H1 (cell line): ENCODE measurements around the gene PSME2. TPM values are rescaled to one million over a fixed set of nuclear protein-coding genes. Genes with fewer than 3 reads are reported as not detected.

ENCODE experiments used
- CTCF ChIA-PET: fragments of 300-600 bp; sonication (Branson Sonifier 250); formaldehyde crosslinking; loops from one replicate; lab custom pipeline; 2021; ENCODE audit not compliant: partially characterized antibody; lab: Charles Lee
- POLR2A ChIA-PET: fragments of 300-600 bp; sonication (Branson Sonifier 250); formaldehyde crosslinking; loops from one replicate; lab custom pipeline; 2021; ENCODE audit warnings: inconsistent platforms; ENCODE audit not compliant: partially characterized antibody; lab: Charles Lee
- DNase-seq, 2 experiments: peaks; one replicate each; pipeline versions ENCODE4 v3.0.0 to v3.0.0-alpha.2; 2010 to 2022; ENCODE audit warnings: low spot score in 2 of 2, low read depth in 1 of 2, mixed read lengths in 1 of 2
- FAIRE-seq: peaks from 2 replicates; lab custom pipeline; 2011; peaks lifted over from hg19 to GRCh38; lab: Jason Lieb, UNC
- H2AFZ ChIP-seq: 2 replicates; pipeline ENCODE4 v1.8.1; 2012; ENCODE audit warnings: low read length, inconsistent platforms
- H2AK5ac ChIP-seq: 2 replicates; pipeline ENCODE4 v1.6.1; 2013; ENCODE audit warnings: low read depth, low read length
- H2BK120ac ChIP-seq: replicated peaks from 2 replicates; pipeline ENCODE3; 2013; ENCODE audit warnings: low read depth, low read length, inconsistent platforms
- H2BK12ac ChIP-seq: 2 replicates; pipeline ENCODE4 v1.6.1; 2013; ENCODE audit warnings: low read depth, low read length
- H2BK15ac ChIP-seq: 2 replicates; pipeline ENCODE4 v1.6.1; 2013; ENCODE audit warnings: low read length
- H2BK20ac ChIP-seq: 2 replicates; pipeline ENCODE4 v1.6.1; 2013; ENCODE audit warnings: low read length
- H2BK5ac ChIP-seq: 2 replicates; pipeline ENCODE4 v1.6.1; 2013; ENCODE audit warnings: low read depth, low read length
- H3K14ac ChIP-seq: 2 replicates; pipeline ENCODE4 v1.6.1; 2013; ENCODE audit warnings: inconsistent platforms; ENCODE audit not compliant: insufficient read length
- H3K18ac ChIP-seq: 2 replicates; pipeline ENCODE4 v1.6.1; 2013; ENCODE audit warnings: low read length; ENCODE audit errors: extremely low read depth
- H3K23ac ChIP-seq: 2 replicates; pipeline ENCODE4 v1.6.1; 2013; ENCODE audit warnings: inconsistent platforms; ENCODE audit not compliant: insufficient read length
- H3K23me2 ChIP-seq: 2 replicates; pipeline ENCODE4 v1.6.1; 2013; ENCODE audit warnings: low read depth, low read length
- H3K27ac ChIP-seq: 2 replicates; pipeline ENCODE4 v1.6.1; 2011; ENCODE audit warnings: low read depth, low read length, inconsistent platforms
- H3K27me3 ChIP-seq, 4 experiments: replicated peaks in 1 of 4; 1 replicate in 1 of 4; 2 replicates in 3 of 4; pipeline versions ENCODE4 v1.6.1 to v1.8.1; 2011 to 2013; ENCODE audit warnings: low read length in 3 of 4, mild to moderate bottlenecking in 3 of 4, inconsistent platforms in 2 of 4, mixed read lengths in 2 of 4, moderate library complexity in 1 of 4; ENCODE audit not compliant: control insufficient read depth in 3 of 4, insufficient read depth in 3 of 4; ENCODE audit errors: extremely low read depth in 1 of 4
- H3K36me3 ChIP-seq, 4 experiments: 2 replicates each; pipeline versions ENCODE4 v1.6.1 to v1.8.1; 2011 to 2013; ENCODE audit warnings: mild to moderate bottlenecking in 4 of 4, low read length in 3 of 4, moderate library complexity in 2 of 4, control low read depth in 1 of 4, inconsistent platforms in 1 of 4; ENCODE audit not compliant: insufficient read depth in 4 of 4, control insufficient read depth in 2 of 4
- H3K4ac ChIP-seq: replicated peaks from 2 replicates; pipeline ENCODE3; 2013; ENCODE audit warnings: low read length, low read depth, mixed read lengths, inconsistent platforms; ENCODE audit not compliant: insufficient read length
- H3K4me1 ChIP-seq, 4 experiments: replicated peaks in 1 of 4; 1 replicate in 1 of 4; 2 replicates in 3 of 4; pipeline versions ENCODE4 v1.6.1 to v1.8.1; 2011 to 2013; ENCODE audit warnings: low read length in 3 of 4, inconsistent platforms in 2 of 4, mixed read lengths in 1 of 4; ENCODE audit not compliant: insufficient read depth in 4 of 4, control insufficient read depth in 3 of 4
- H3K4me2 ChIP-seq, 2 experiments: 2 replicates each; pipeline versions ENCODE4 v1.6.1 to v1.8.1; 2011 to 2013; ENCODE audit warnings: low read depth in 2 of 2, low read length in 2 of 2, control low read depth in 1 of 2, inconsistent platforms in 1 of 2, mild to moderate bottlenecking in 1 of 2; ENCODE audit not compliant: insufficient read depth in 1 of 2
- H3K4me3 ChIP-seq, 4 experiments: fragments of 200-600, 300-600 bp in 1 of 4; sonication (generic), shearing (Covaris generic), sonication (Bioruptor Twin) in 1 of 4; 2 replicates each; pipeline versions ENCODE4 v1.5.1 to v1.8.1; 2011 to 2016; ENCODE audit warnings: low read length in 4 of 4, low read depth in 3 of 4, control low read depth in 2 of 4, inconsistent platforms in 2 of 4, mild to moderate bottlenecking in 2 of 4, mixed read lengths in 1 of 4, moderate library complexity in 1 of 4; ENCODE audit not compliant: insufficient read depth in 2 of 4; ENCODE audit errors: extremely low read depth in 1 of 4
- H3K56ac ChIP-seq: replicated peaks from 2 replicates; pipeline ENCODE3; 2013; ENCODE audit warnings: low read depth, mild to moderate bottlenecking, mixed read lengths, low read length, inconsistent platforms; ENCODE audit not compliant: insufficient read length
- H3K79me1 ChIP-seq: 2 replicates; pipeline ENCODE4 v1.6.1; 2013; ENCODE audit warnings: low read depth, low read length, control low read depth
- H3K79me2 ChIP-seq, 2 experiments: 2 replicates each; pipeline versions ENCODE4 v1.6.1 to v1.8.1; 2012 to 2013; ENCODE audit warnings: low read length in 2 of 2, mild to moderate bottlenecking in 2 of 2, inconsistent platforms in 1 of 2; ENCODE audit not compliant: insufficient read depth in 2 of 2, control insufficient read depth in 1 of 2
- H3K9ac ChIP-seq, 4 experiments: replicated peaks in 1 of 4; 1 replicate in 1 of 4; 2 replicates in 3 of 4; pipeline versions ENCODE4 v1.6.1 to v1.8.1; 2011 to 2013; ENCODE audit warnings: low read depth in 3 of 4, low read length in 3 of 4, control low read depth in 2 of 4, mild to moderate bottlenecking in 2 of 4, moderate library complexity in 2 of 4, inconsistent platforms in 1 of 4; ENCODE audit errors: extremely low read depth in 1 of 4
- H3K9me3 ChIP-seq, 2 experiments: 2 replicates each; pipeline versions ENCODE4 v1.6.1 to v1.8.1; 2012 to 2013; ENCODE audit warnings: mild to moderate bottlenecking in 2 of 2, moderate library complexity in 2 of 2, control low read depth in 1 of 2, inconsistent platforms in 1 of 2, low read depth in 1 of 2, low read length in 1 of 2, mixed read lengths in 1 of 2; ENCODE audit not compliant: insufficient read depth in 2 of 2
- H4K20me1 ChIP-seq, 2 experiments: replicated peaks in 1 of 2; 2 replicates each; pipeline versions ENCODE3 to v1.8.1; 2011 to 2013; ENCODE audit warnings: inconsistent platforms in 2 of 2, low read length in 2 of 2, mild to moderate bottlenecking in 1 of 2; ENCODE audit not compliant: insufficient read depth in 2 of 2, control insufficient read depth in 1 of 2
- H4K5ac ChIP-seq: 2 replicates; pipeline ENCODE4 v1.6.1; 2013; ENCODE audit warnings: low read length, low read depth, mixed read lengths, inconsistent platforms; ENCODE audit not compliant: insufficient read length
- H4K8ac ChIP-seq: 2 replicates; pipeline ENCODE4 v1.8.0; 2013; ENCODE audit warnings: mild to moderate bottlenecking, moderate library complexity, low read length, inconsistent platforms; ENCODE audit not compliant: insufficient read depth; ENCODE audit errors: extremely low read depth
- H4K91ac ChIP-seq: replicated peaks from 2 replicates; pipeline ENCODE3; 2013; ENCODE audit warnings: low read length, mixed read lengths, inconsistent platforms; ENCODE audit not compliant: insufficient read length
- CEBPB ChIP-seq: IDR thresholded peaks from 2 replicates; pipeline ENCODE4 v1.6.1; 2012; ENCODE audit warnings: low read depth, low read length
- FOSL1 ChIP-seq: IDR thresholded peaks from 2 replicates; pipeline ENCODE4 v1.6.1; 2011; ENCODE audit warnings: mild to moderate bottlenecking, low read depth, low read length, moderate library complexity; ENCODE audit not compliant: insufficient read depth
- HDAC6 ChIP-seq: IDR thresholded peaks from one replicate; pipeline ENCODE4 v1.7.1; 2012; ENCODE audit warnings: low read depth, mild to moderate bottlenecking, inconsistent platforms, low read length, moderate library complexity
- JUND ChIP-seq: IDR thresholded peaks from 2 replicates; pipeline ENCODE4 v1.6.1; 2011; ENCODE audit warnings: mild to moderate bottlenecking, improper control_type of control experiment, low read length
- NRF1 ChIP-seq: IDR thresholded peaks from 2 replicates; pipeline ENCODE4 v1.6.1; 2011; ENCODE audit warnings: mild to moderate bottlenecking, low read depth, low read length, improper control_type of control experiment
- POLR2A ChIP-seq, 2 experiments: IDR thresholded peaks; 1 replicate in 1 of 2; 2 replicates in 1 of 2; pipeline ENCODE4 v1.6.1; 2011; ENCODE audit warnings: low read depth in 2 of 2, low read length in 2 of 2, mild to moderate bottlenecking in 2 of 2; ENCODE audit errors: control extremely low read depth in 1 of 2
- RAD21 ChIP-seq, 2 experiments: IDR thresholded peaks in 1 of 2; conservative IDR thresholded peaks in 1 of 2; 2 replicates each; pipeline ENCODE4 v1.6.1; 2011; ENCODE audit warnings: low read depth in 2 of 2, low read length in 2 of 2, improper control_type of control experiment in 1 of 2, inconsistent platforms in 1 of 2, mild to moderate bottlenecking in 1 of 2, moderate library complexity in 1 of 2
- RXRA ChIP-seq: IDR thresholded peaks from 2 replicates; pipeline ENCODE4 v1.6.1; 2011; ENCODE audit warnings: low read depth, mild to moderate bottlenecking, low read length, moderate library complexity; ENCODE audit not compliant: insufficient read depth
- SP1 ChIP-seq: IDR thresholded peaks from 2 replicates; pipeline ENCODE4 v1.6.1; 2011; ENCODE audit warnings: low read depth, low read length
- TCF12 ChIP-seq: IDR thresholded peaks from 2 replicates; pipeline ENCODE4 v1.6.1; 2011; ENCODE audit warnings: low read depth, mild to moderate bottlenecking, low read length
- WGBS, 2 experiments: shearing (Covaris generic) in 1 of 2; methylation state at CpG; one replicate each; pipeline versions ENCODE4 v1.1.6 to v1.1.7; 2013 to 2015; ENCODE audit warnings: low lambda C conversion rate in 2 of 2, mixed read lengths in 2 of 2, inconsistent platforms in 1 of 2, low coverage in 1 of 2, missing lambda C conversion rate in 1 of 2; ENCODE audit not compliant: insufficient replicate concordance in 2 of 2, insufficient coverage in 1 of 2, insufficient read length in 1 of 2; ENCODE audit errors: extremely low coverage in 1 of 2, missing lambda C conversion rate in 1 of 2; 5-methylcytosine and 5-hydroxymethylcytosine counted together
- polyA plus RNA-seq, 7 experiments: library from polyadenylated mRNA; depleted of rRNA in 3 of 7; stranded (reverse) in 5 of 7; unstranded in 2 of 7; fragments of >200 nt in 5 of 7; fragments of 200-250 nt in 2 of 7; gene quantifications; 1 replicate in 5 of 7; 2 replicates in 1 of 7; 4 replicates in 1 of 7; pipeline versions ENCODE4 v1.2.1 to v1.2.3, GENCODE V29; 2011 to 2013; ENCODE audit warnings: missing spikeins in 2 of 7, mixed read lengths in 2 of 7
- total RNA-seq: library from RNA; stranded (reverse); fragmentation: NEBNext Ultra II Directional; extraction: Animal tissue kit (Norgen Biotek cat#: 25700); gene quantifications from 2 replicates; pipeline ENCODE4 v1.2.1, GENCODE V29; 2021
- TF ChIP-seq, protein P1 (sequence below): IDR thresholded peaks from 2 replicates; pipeline ENCODE4 v1.6.1; 2012; ENCODE audit warnings: low read length, inconsistent platforms
- TF ChIP-seq, protein P2 (sequence below): IDR thresholded peaks from 2 replicates; pipeline ENCODE4 v1.6.1; 2011; ENCODE audit warnings: low read depth, mild to moderate bottlenecking, low read length; ENCODE audit not compliant: insufficient read depth

The PSME2 gene
- total and polyA plus RNA-seq, 2 of the 8 experiments (the other 6 are each of a cell fraction or from before 2014, with no cell fraction given): 71.8 to 111 TPM

- no peak for FAIRE-seq
- Histone ChIP-seq H3K18ac (no peak overlapping the region), H2AK5ac (no peak overlapping the region), H3K56ac (no peak overlapping the region), H2BK15ac (no peak overlapping the region), H4K20me1 (no peaks in the 10 kb centered on the region), H3K36me3 (no peaks in the 10 kb centered on the region), H3K79me1 (no peaks in the 10 kb centered on the region), H3K9me3 (no peaks in the 10 kb centered on the region), H3K27me3 (no peaks in the 10 kb centered on the region), H4K8ac (no peak overlapping the region), H3K14ac (no peak overlapping the region), H2AFZ (no peak overlapping the region), H2BK120ac (no peak overlapping the region), H3K27ac (no peak overlapping the region), H3K4me3 (no peak overlapping the region), H4K5ac (no peak overlapping the region), H4K91ac (no peak overlapping the region), H3K79me2 (no peaks in the 10 kb centered on the region), H2BK20ac (no peak overlapping the region), H3K4ac (no peak overlapping the region), H3K9ac (no peak overlapping the region), H3K23me2 (no peaks in the 10 kb centered on the region), H2BK12ac (no peak overlapping the region), H3K23ac (no peak overlapping the region), H3K4me2 (no peak overlapping the region), H3K4me1 (no peaks in the 10 kb centered on the region), H2BK5ac (no peak overlapping the region)
- 91% methylated on average over 8 of the region's 8 CpGs; no CpG with 5 or more reads in 1 of the 2 experiments for WGBS, 2 experiments
- CTCF ChIA-PET: interaction anchor here (0.6 to 0.9 kb wide), 3 partner anchors 14 to 175 kb away, joined by 3 to 5 read pairs (median 3); no protein-coding TSS in a partner anchor
- no peak for DNase-seq
- POLR2A ChIA-PET: interaction anchor here (0.9 to 11.1 kb wide), 8 partner anchors 7 to 108 kb away, joined by 3 to 96 read pairs (median 3); partner anchors contain the start of genes DCAF11, EMC9, NRL and PCK2
- TF ChIP-seq HDAC6 (no peak), RAD21 (IDR thresholded peaks at IDR 0.05 in 1 of 2, conservative IDR thresholded peaks at IDR 0.05 in 1 of 2; ENCODE audit: low read depth in 2 of 2, low read length in 2 of 2) (no peak), NRF1 (no peak), RXRA (no peak), TCF12 (no peak), SP1 (no peak), CEBPB (no peak), POLR2A (IDR thresholded peaks at IDR 0.05; ENCODE audit: control extremely low read depth in 1 of 2, low read depth in 2 of 2, low read length in 2 of 2) (no peak), FOSL1 (no peak), JUND (no peak)
- TF ChIP-seq, protein P1, sequence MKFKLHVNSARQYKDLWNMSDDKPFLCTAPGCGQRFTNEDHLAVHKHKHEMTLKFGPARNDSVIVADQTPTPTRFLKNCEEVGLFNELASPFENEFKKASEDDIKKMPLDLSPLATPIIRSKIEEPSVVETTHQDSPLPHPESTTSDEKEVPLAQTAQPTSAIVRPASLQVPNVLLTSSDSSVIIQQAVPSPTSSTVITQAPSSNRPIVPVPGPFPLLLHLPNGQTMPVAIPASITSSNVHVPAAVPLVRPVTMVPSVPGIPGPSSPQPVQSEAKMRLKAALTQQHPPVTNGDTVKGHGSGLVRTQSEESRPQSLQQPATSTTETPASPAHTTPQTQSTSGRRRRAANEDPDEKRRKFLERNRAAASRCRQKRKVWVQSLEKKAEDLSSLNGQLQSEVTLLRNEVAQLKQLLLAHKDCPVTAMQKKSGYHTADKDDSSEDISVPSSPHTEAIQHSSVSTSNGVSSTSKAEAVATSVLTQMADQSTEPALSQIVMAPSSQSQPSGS: no peak
- TF ChIP-seq, protein P2, sequence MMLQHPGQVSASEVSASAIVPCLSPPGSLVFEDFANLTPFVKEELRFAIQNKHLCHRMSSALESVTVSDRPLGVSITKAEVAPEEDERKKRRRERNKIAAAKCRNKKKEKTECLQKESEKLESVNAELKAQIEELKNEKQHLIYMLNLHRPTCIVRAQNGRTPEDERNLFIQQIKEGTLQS: no peak
Measured at GRCh38 chr14:24129410-24129998, 16.9 kb downstream of the PSME2 start.
